GM12891 (cell line): ENCODE data around the gene RABEP2.

Experiments
- PAX5 ChIP-seq: IDR thresholded peaks from 2 replicates; pipeline ENCODE4 v1.6.1; 2011; ENCODE audit warnings: low read length, moderate library complexity, mild to moderate bottlenecking; ENCODE audit not compliant: insufficient read depth, severe bottlenecking
- POLR2A ChIP-seq: IDR thresholded peaks from 2 replicates; pipeline ENCODE4 v1.6.1; 2011; ENCODE audit warnings: low read depth, low read length, control low read depth
- POLR2AphosphoS5 ChIP-seq: IDR thresholded peaks from 2 replicates; pipeline ENCODE4 v1.6.1; 2011; ENCODE audit warnings: low read depth, low read length, control low read depth
- POU2F2 ChIP-seq: IDR thresholded peaks from 2 replicates; pipeline ENCODE4 v1.6.1; 2011; ENCODE audit warnings: low read depth, mild to moderate bottlenecking, control low read depth, low read length, moderate library complexity
- TAF1 ChIP-seq: IDR thresholded peaks from 2 replicates; pipeline ENCODE4 v1.6.1; 2011; ENCODE audit warnings: low read depth, low read length, control low read depth

- TF ChIP-seq POLR2AphosphoS5: no peak
- no peak for TF ChIP-seq TAF1
- no peak for TF ChIP-seq POLR2A
- TF ChIP-seq PAX5: no peak
- TF ChIP-seq POU2F2: no peak
Observed at GRCh38 chr16:28951410-28951943, 26.4 kb upstream of the RABEP2 start.
